KG1 (cell line): ENCODE measurements around the gene KANSL1.

Source experiments
- DNase-seq: peaks from one replicate; lab custom pipeline; 2025; lab: John Stamatoyannopoulos, UW

The KANSL1 gene

GRCh38 chr17:45997624-45998023 is 195.6 kb downstream of the KANSL1 start:
- no peak for DNase-seq

GRCh38 chr17:45997166-45997565 is 196.1 kb downstream of the KANSL1 start:
- no peak for DNase-seq

- DNase-seq: no peak
Measured at GRCh38 chr17:45996282-45996937, 196.8 kb downstream of the KANSL1 start.

- DNase-seq: no peak
Measured at GRCh38 chr17:45995627-45996270, 197.5 kb downstream of the KANSL1 start.

- no peak for DNase-seq
Measured at GRCh38 chr17:45994987-45995386, 198.2 kb downstream of the KANSL1 start.

- DNase-seq: no peak
Measured at GRCh38 chr17:45993962-45994627, 199.1 kb downstream of the KANSL1 start.

GRCh38 chr17:45992904-45993303 is 200.3 kb downstream of the KANSL1 start:
- no peak for DNase-seq

- no peak for DNase-seq
Measured at GRCh38 chr17:45992175-45992574, 201.1 kb downstream of the KANSL1 start.

- no peak for DNase-seq
Measured at GRCh38 chr17:45991341-45991740, 201.9 kb downstream of the KANSL1 start.

- no peak for DNase-seq
Measured at GRCh38 chr17:45990886-45991285, 202.3 kb downstream of the KANSL1 start.

GRCh38 chr17:45989759-45990158 is 203.5 kb downstream of the KANSL1 start:
- no peak for DNase-seq

- DNase-seq: no peak
Measured at GRCh38 chr17:45987706-45988105, 205.5 kb downstream of the KANSL1 start.

- no peak for DNase-seq
Measured at GRCh38 chr17:45986056-45986455, 207.2 kb downstream of the KANSL1 start.

- no peak for DNase-seq
Measured at GRCh38 chr17:45985447-45985846, 207.8 kb downstream of the KANSL1 start.

GRCh38 chr17:45984368-45984767 is 208.9 kb downstream of the KANSL1 start:
- DNase-seq: no peak

GRCh38 chr17:45983614-45984310 is 209.5 kb downstream of the KANSL1 start:
- DNase-seq: no peak

GRCh38 chr17:45982791-45983613 is 210.2 kb downstream of the KANSL1 start:
- no peak for DNase-seq

- no peak for DNase-seq
Measured at GRCh38 chr17:45981306-45981705, 211.9 kb downstream of the KANSL1 start.

GRCh38 chr17:45980855-45981254 is 212.4 kb downstream of the KANSL1 start:
- DNase-seq: no peak
